ENCODE data around the gene NR4A3.
"Not testable (repeated sequence)": the region's sequence is repeated elsewhere in the genome, so short reads cannot be mapped to it uniquely, and the experiment has no call there.

The NR4A3 gene

DNA sequence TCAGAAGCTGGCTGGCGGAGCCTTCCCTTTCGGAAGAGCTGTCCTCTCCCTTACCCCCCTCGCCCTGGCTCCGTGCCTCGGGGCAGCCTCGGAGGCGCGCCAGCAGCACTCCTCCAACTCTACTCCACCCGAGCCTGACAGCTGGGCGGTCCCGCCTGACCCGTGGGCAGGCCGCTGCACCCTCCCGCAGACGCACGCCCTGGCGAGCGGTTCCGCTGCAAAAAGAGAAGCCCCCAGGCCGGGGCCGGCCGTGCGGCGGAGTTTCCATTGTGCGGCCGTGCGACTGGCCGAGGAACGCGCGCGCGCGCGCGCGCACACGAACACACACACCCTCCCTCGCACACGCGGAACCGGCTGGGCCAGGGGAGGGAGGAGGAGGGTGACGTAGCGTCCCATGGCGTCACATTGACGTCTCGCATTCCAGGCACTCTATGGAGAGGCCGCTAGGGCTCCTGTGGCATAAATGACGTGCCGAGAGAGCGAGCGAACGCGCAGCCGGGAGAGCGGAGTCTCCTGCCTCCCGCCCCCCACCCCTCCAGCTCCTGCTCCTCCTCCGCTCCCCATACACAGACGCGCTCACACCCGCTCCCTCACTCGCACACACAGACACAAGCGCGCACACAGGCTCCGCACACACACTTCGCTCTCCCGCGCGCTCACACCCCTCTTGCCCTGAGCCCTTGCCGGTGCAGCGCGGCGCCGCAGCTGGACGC lies at the start of gene NR4A3:
Gene NR4A3 (plus strand): TSS at position 490 of the 713 bp plus-strand sequence. CDS start 6,158 bp downstream, outside the sequence.
- Histone ChIP-seq H3K27ac (no peak within 1 kb of the TSS; the same call in 1 of the 2 replicates), H3K27me3 (ENCODE audit: insufficient read depth, low read depth, severe bottlenecking) (peaks cover 27% of the 10 kb centered on the region), H3K36me3 (peaks cover 5% of the 10 kb centered on the region), H3K4me3 (ENCODE audit: low read depth, low read length) (peak within 1 kb of the TSS; percentile 78), H3K9me3 (ENCODE audit: severe bottlenecking) (no peaks in the 10 kb centered on the region)
- TF ChIP-seq CTCF (IDR thresholded peaks at IDR 0.05; ENCODE audit: low read depth, low read length): peak; percentile 56
- DNase-seq: peak; percentile 96

GRCh38 chr9:99773468-99774138 lies 48.1 kb upstream of the NR4A3 start:
- Histone ChIP-seq H3K4me3 (ENCODE audit: low read depth, low read length) (no peak overlapping the region), H3K9me3 (ENCODE audit: severe bottlenecking) (no peaks in the 10 kb centered on the region), H3K36me3 (no peaks in the 10 kb centered on the region), H3K27ac (no peak overlapping the region), H3K27me3 (ENCODE audit: insufficient read depth, low read depth, severe bottlenecking) (no peaks in the 10 kb centered on the region)
- TF ChIP-seq CTCF (IDR thresholded peaks at IDR 0.05; ENCODE audit: low read depth, low read length): no peak
- no peak for DNase-seq

DNA sequence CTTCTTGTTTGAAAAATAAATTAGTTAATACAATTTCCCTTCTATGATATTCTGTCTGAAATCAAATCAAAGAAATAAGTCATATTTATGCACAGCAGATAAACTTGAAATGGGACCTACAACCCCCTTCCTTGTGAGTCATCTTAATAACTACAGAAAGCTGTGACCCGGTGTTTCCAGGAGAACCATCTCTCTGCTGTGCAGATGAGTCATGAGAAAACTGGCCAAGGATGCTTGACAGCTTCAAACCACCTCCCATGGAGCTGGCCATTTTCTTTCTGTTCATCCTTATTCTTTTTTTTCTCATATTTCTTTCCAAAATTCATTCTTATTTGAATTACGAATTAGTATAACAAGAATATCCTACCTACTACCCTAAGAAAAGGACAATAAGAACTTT lies 43.4 kb upstream of the NR4A3 start:
- no peaks in the 10 kb centered on the region for H3K36me3 ChIP-seq
- no peak for TF ChIP-seq CTCF (IDR thresholded peaks at IDR 0.05; ENCODE audit: low read depth, low read length)
- H3K4me3 ChIP-seq (ENCODE audit: low read depth, low read length): no peak overlapping the region
- no peaks in the 10 kb centered on the region for H3K27me3 ChIP-seq (ENCODE audit: insufficient read depth, low read depth, severe bottlenecking)
- no peak for DNase-seq
- no peaks in the 10 kb centered on the region for H3K9me3 ChIP-seq (ENCODE audit: severe bottlenecking)
- H3K27ac ChIP-seq: no peak overlapping the region

DNA sequence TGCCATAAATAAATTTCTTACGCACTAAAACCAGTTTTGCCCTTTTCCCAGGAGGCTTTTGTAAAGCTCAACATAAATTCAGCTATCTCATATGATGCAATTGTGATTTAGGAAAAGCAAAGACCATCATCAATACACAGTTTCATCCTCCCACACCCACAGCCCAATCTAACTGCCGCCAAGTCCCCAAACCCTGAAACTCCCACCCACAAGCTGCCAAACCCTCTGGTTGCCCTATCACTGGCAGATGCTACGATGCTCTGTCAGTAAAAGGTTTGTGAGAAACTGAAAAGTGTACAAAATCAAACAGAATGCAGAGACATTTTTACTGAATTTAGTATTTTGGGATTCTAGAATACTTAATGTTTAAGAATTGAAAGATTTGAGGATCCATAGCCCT lies 42.8 kb upstream of the NR4A3 start:
- Histone ChIP-seq H3K9me3 (ENCODE audit: severe bottlenecking) (no peaks in the 10 kb centered on the region), H3K36me3 (no peaks in the 10 kb centered on the region), H3K27me3 (ENCODE audit: insufficient read depth, low read depth, severe bottlenecking) (no peaks in the 10 kb centered on the region), H3K27ac (no peak overlapping the region), H3K4me3 (ENCODE audit: low read depth, low read length) (no peak overlapping the region)
- TF ChIP-seq CTCF (IDR thresholded peaks at IDR 0.05; ENCODE audit: low read depth, low read length): no peak
- no peak for DNase-seq

GRCh38 chr9:99779277-99779676 lies 42.4 kb upstream of the NR4A3 start:
- DNase-seq: no peak
- no peak for TF ChIP-seq CTCF (IDR thresholded peaks at IDR 0.05; ENCODE audit: low read depth, low read length)
- no peak overlapping the region for H3K4me3 ChIP-seq (ENCODE audit: low read depth, low read length)
- H3K27ac ChIP-seq: no peak overlapping the region
- no peaks in the 10 kb centered on the region for H3K27me3 ChIP-seq (ENCODE audit: insufficient read depth, low read depth, severe bottlenecking)
- no peaks in the 10 kb centered on the region for H3K36me3 ChIP-seq
- H3K9me3 ChIP-seq (ENCODE audit: severe bottlenecking): no peaks in the 10 kb centered on the region

GRCh38 chr9:99782349-99782748 lies 39.3 kb upstream of the NR4A3 start:
- not testable (repeated sequence) for H3K27me3 ChIP-seq (ENCODE audit: insufficient read depth, low read depth, severe bottlenecking); H3K4me3 ChIP-seq (ENCODE audit: low read depth, low read length); H3K36me3 ChIP-seq; H3K27ac ChIP-seq; DNase-seq; H3K9me3 ChIP-seq (ENCODE audit: severe bottlenecking)

All from WERI-Rb-1 (cell line).